Ovary (tissue), 9 donors: Measurements from ENCODE around the gene DNASE1L3. TPM values are rescaled to one million over a fixed set of nuclear protein-coding genes. Genes with fewer than 3 reads are reported as not detected.

Experiments used
- DNase-seq, 5 donors: peaks; one replicate each; pipeline ENCODE4 v3.0.0-alpha.2; 2019 to 2020
- H3K27ac ChIP-seq, 2 donors: fragments of 200-600 bp; one replicate each; pipeline versions ENCODE4 v1.5.1 to v1.8.0; 2019 to 2022
- H3K27me3 ChIP-seq: fragments of 200-600 bp; one replicate; pipeline ENCODE4 v1.8.0; 2022
- H3K36me3 ChIP-seq: fragments of 200-600 bp; sonication (generic); one replicate; pipeline ENCODE4 v1.5.1; 2019
- H3K4me1 ChIP-seq: one replicate; pipeline ENCODE4 v1.8.1; 2013; ENCODE audit warnings: mild to moderate bottlenecking, moderate library complexity; ENCODE audit not compliant: insufficient read depth
- H3K4me3 ChIP-seq: fragments of 200-600 bp; sonication (generic); one replicate; pipeline ENCODE4 v1.5.1; 2017
- H3K9me3 ChIP-seq, 2 donors: fragments of 200-600 bp in 1 of 2; sonication (generic) in 1 of 2; one replicate each; pipeline versions ENCODE4 v1.5.1 to v1.8.1; 2013 to 2019; ENCODE audit warnings: mild to moderate bottlenecking in 1 of 2, moderate library complexity in 1 of 2
- EP300 ChIP-seq: sonication (generic); formaldehyde crosslinking; IDR thresholded peaks from one replicate; pipeline ENCODE4 v1.6.1; 2017; ENCODE audit warnings: antibody characterized with exemption
- POLR2A ChIP-seq: fragments of 450-650 bp; IDR thresholded peaks from one replicate; pipeline ENCODE4 v1.6.1; 2017; ENCODE audit warnings: antibody characterized with exemption, mild to moderate bottlenecking, moderate library complexity
- WGBS, 3 donors: extraction: QIAGEN DNeasy Blood & Tissue Kit in 1 of 3; methylation state at CpG; one replicate each; pipeline versions ENCODE4 v1.1.5 to v1.1.7; 2013 to 2017; 5-methylcytosine and 5-hydroxymethylcytosine counted together
- intact Hi-C, 4 donors: fragments of 100-400 bp; cut with DNase I; formaldehyde crosslinking; loops; one replicate each; pipeline versions ENCODE4 v1.11.0 to v1.15.1; 2022 to 2023
- polyA plus RNA-seq, 2 donors: library from polyadenylated mRNA; stranded (reverse); fragments of 200-250 nt in 1 of 2; fragments of 350-450 nt in 1 of 2; fragmentation: Illumina TruSeq in 1 of 2; extraction: RNeasy Lipid Tissue Mini Kit (QIAGEN cat#74804) in 1 of 2; gene quantifications; one replicate each; pipeline ENCODE4 v1.2.3, GENCODE V29; 2013 to 2014
- total RNA-seq, 7 donors: library from RNA; depleted of rRNA in 2 of 7; stranded (reverse); fragments of >200 nt in 2 of 7; fragmentation: NEBNext Ultra II Directional in 3 of 7; extraction: Animal tissue kit (Norgen Biotek cat#: 25700) in 3 of 7; gene quantifications; one replicate each; pipeline versions ENCODE4 v1.1.0 to v1.2.4, GENCODE V29; 2016 to 2023
- TF ChIP-seq, protein P1 (sequence below), 3 donors: fragments of 450-650 bp in 2 of 3; fragments of 200-600 bp in 1 of 3; IDR thresholded peaks; one replicate each; pipeline versions ENCODE4 v1.5.1 to v1.8.0; 2016 to 2022; ENCODE audit warnings: antibody characterized with exemption in 3 of 3, mild to moderate bottlenecking in 1 of 3
- donor health status: DM: no; HTN: no; CAD: no; lungs with moderate emphysema.
- donor health status: DM: no; HTN: no; CAD: no.
- donor health status: Bipolar disorder and iron deficiency.
- donor health status: DM: yes; HTN: yes; CAD: no.
- donor health status: DM: no; HTN: no; CAD: no.
- donor health status: DM: yes; HTN: yes; CAD: no.

Gene DNASE1L3
- total and polyA plus RNA-seq, 9 donors: 0.48 to 10.3 (median 0.65) TPM; not detected in 2

DNA sequence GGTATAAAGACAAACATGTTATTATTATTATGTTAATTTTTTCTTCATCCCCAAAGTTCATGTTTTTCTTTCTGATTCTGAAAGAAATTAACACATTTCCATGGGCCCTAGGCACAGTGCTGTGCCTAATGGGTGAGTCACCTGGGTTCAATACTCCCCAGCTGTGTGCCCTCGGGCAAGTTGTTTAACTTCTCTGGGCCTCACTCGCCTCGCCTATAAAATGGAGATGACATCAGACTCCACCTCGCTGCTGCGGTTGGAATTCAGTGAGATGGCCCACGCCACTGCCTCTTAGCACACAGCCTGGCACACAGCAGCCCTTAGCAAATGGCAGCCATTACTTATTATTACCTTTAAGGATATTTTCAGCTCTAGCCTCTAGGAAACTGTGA is 22.6 kb downstream of the DNASE1L3 start:
- DNase-seq: no peak
- no peak overlapping the region for H3K27ac ChIP-seq
- no peaks in the 10 kb centered on the region for H3K4me1 ChIP-seq
- WGBS, 3 donors: 79 to 82% (median 80%) methylated on average over 6 of the region's 6 CpGs
- H3K36me3 ChIP-seq: no peaks in the 10 kb centered on the region
- no peaks in the 10 kb centered on the region for H3K27me3 ChIP-seq
- TF ChIP-seq, protein P1, sequence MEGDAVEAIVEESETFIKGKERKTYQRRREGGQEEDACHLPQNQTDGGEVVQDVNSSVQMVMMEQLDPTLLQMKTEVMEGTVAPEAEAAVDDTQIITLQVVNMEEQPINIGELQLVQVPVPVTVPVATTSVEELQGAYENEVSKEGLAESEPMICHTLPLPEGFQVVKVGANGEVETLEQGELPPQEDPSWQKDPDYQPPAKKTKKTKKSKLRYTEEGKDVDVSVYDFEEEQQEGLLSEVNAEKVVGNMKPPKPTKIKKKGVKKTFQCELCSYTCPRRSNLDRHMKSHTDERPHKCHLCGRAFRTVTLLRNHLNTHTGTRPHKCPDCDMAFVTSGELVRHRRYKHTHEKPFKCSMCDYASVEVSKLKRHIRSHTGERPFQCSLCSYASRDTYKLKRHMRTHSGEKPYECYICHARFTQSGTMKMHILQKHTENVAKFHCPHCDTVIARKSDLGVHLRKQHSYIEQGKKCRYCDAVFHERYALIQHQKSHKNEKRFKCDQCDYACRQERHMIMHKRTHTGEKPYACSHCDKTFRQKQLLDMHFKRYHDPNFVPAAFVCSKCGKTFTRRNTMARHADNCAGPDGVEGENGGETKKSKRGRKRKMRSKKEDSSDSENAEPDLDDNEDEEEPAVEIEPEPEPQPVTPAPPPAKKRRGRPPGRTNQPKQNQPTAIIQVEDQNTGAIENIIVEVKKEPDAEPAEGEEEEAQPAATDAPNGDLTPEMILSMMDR (IDR thresholded peaks at IDR 0.05): no peak
- TF ChIP-seq POLR2A (no peak), EP300 (no peak)
- H3K9me3 ChIP-seq: no peaks in the 10 kb centered on the region
- intact Hi-C loops: loop anchor here in 3 of 4 donors (2.0 to 10.0 kb wide), 3 partner anchors 109 to 227 kb away; no protein-coding TSS in a partner anchor
- H3K4me3 ChIP-seq: no peak overlapping the region

DNA sequence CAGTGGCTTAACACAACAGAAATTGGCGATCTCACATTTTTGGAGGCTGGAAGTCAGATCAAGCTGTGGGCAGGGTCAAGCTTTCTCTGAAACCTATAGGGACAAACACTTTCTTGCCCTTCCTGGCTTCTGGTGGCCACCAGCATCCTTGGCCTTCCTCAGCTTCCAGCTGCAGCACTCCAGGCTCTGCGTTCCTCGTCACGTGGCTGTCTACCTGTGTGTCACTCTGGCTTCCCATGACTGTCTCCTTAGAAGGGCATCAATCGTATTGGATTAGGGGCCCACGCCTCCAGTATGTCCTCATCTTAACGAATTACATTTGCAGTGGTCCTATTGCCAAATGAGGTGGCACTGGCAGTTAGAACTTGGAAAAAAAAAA is 25.8 kb downstream of the DNASE1L3 start:
- H3K4me1 ChIP-seq: no peaks in the 10 kb centered on the region
- intact Hi-C loops: loop anchor here in 3 of 4 donors (5.0 to 10.0 kb wide), 2 partner anchors 112 to 230 kb away; no protein-coding TSS in a partner anchor
- H3K27me3 ChIP-seq: no peaks in the 10 kb centered on the region
- no peaks in the 10 kb centered on the region for H3K9me3 ChIP-seq
- peak in 1 of 5 donors; percentile 14 for DNase-seq
- no peak overlapping the region for H3K27ac ChIP-seq
- 90 to 94% (median 93%) methylated on average over 7 of the region's 7 CpGs for WGBS, 3 donors
- H3K36me3 ChIP-seq: no peaks in the 10 kb centered on the region
- TF ChIP-seq EP300: no peak
- TF ChIP-seq POLR2A: no peak
- TF ChIP-seq, protein P1 (IDR thresholded peaks at IDR 0.05): no peak
- no peak overlapping the region for H3K4me3 ChIP-seq

DNA sequence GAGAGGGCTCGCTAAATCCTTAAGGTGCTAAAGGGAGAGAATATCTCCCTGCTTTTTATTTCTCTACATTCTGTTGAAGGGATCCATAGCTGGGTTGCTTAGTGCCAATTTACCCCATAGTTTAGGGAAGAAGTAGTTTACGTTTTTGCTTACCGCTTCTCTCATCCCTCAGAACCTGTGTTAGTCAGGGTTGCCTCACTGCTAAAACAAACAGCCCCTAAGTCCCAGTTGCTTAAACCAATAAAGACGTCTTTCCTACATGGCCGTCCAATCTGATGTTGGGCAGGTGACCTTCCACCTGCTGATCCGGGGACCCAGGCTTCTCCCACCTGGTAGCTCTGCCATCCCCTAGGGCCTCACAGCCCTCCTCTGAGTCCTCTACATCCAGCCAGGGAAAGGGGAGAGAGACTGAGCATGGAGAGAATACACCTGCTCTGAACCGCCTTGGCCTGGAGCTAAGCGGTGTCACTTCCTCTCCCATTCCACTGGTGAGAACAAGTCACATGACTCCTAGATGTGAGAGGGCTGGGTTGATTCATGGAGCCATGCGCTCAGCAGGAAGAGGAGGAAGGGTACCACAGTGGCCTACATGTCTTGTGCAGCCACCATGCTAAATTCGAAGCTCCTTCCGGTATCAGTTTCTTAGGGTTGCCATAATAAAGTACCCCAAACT is 26.3 kb downstream of the DNASE1L3 start:
- Histone ChIP-seq H3K27me3 (no peaks in the 10 kb centered on the region), H3K27ac (no peak overlapping the region), H3K9me3 (no peaks in the 10 kb centered on the region), H3K4me3 (no peak overlapping the region), H3K36me3 (no peaks in the 10 kb centered on the region), H3K4me1 (no peaks in the 10 kb centered on the region)
- intact Hi-C loops: loop anchor here in 2 of 4 donors (5.0 to 10.0 kb wide), 2 partner anchors 113 to 230 kb away; no protein-coding TSS in a partner anchor
- WGBS, 3 donors: 94 to 96% (median 95%) methylated on average over 11 of the region's 11 CpGs
- peak in 1 of 5 donors; percentile 10 for DNase-seq
- TF ChIP-seq, protein P1 (IDR thresholded peaks at IDR 0.05): no peak
- TF ChIP-seq POLR2A: no peak
- TF ChIP-seq EP300: no peak

DNA sequence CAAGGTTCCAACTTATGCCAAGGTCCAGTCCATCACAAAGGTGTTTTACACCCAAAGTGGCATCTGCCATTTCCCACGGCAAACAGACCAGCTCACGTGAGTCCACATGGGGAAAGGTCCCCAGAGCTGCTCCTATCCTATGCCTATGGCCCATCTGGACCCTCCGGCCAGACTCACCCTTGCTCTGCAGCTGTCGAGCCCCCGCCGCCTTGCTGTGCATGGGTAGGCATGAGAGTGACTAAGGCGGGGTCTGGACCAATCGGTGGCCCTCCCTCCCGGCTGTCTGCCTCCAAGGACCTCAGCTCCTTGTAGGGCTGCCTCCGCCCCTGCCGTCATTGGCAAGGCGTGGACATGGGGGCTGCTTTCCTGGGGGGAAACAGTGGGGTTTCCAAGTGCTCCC is 26.9 kb downstream of the DNASE1L3 start:
- intact Hi-C loops: loop anchor here in 2 of 4 donors (5.0 to 10.0 kb wide), 2 partner anchors 113 to 231 kb away; no protein-coding TSS in a partner anchor
- 82 to 91% (median 89%) methylated on average over 11 to 12 of the region's 12 CpGs for WGBS, 3 donors
- DNase-seq: peak in 1 of 5 donors; percentile 30

More for the DNA sequence above, 26.9 kb downstream of the DNASE1L3 start:
- Histone ChIP-seq H3K27ac (no peak overlapping the region), H3K27me3 (no peaks in the 10 kb centered on the region), H3K4me1 (no peaks in the 10 kb centered on the region), H3K9me3 (no peaks in the 10 kb centered on the region), H3K4me3 (no peak overlapping the region), H3K36me3 (no peaks in the 10 kb centered on the region)
- TF ChIP-seq POLR2A: no peak
- TF ChIP-seq, protein P1 (IDR thresholded peaks at IDR 0.05): no peak
- no peak for TF ChIP-seq EP300
